Keratinocyte (primary cell): ENCODE data around the gene CTSD.

ENCODE experiments used
- CTCF ChIP-seq, 3 experiments: IDR thresholded peaks in 1 of 3; conservative IDR thresholded peaks in 1 of 3; optimal IDR thresholded peaks in 1 of 3; 2 replicates in 2 of 3; 3 replicates in 1 of 3; pipeline versions ENCODE3 to v1.5.1; 2011; ENCODE audit warnings: low read length in 3 of 3, mild to moderate bottlenecking in 3 of 3, moderate library complexity in 2 of 3, control low read depth in 1 of 3, inconsistent platforms in 1 of 3; ENCODE audit not compliant: insufficient read depth in 2 of 3; ENCODE audit errors: extremely low read depth in 1 of 3
- EZH2 ChIP-seq: IDR thresholded peaks from one replicate; pipeline ENCODE4 v1.6.1; 2012; ENCODE audit warnings: inconsistent platforms, mild to moderate bottlenecking, low read length, moderate library complexity

- TF ChIP-seq CTCF (optimal IDR thresholded peaks at IDR 0.05 in 1 of 3, IDR thresholded peaks at IDR 0.05 in 1 of 3, conservative IDR thresholded peaks at IDR 0.05 in 1 of 3; ENCODE audit: extremely low read depth in 1 of 3, insufficient read depth in 2 of 3, low read length in 3 of 3): no peak
- TF ChIP-seq EZH2: no peak
Measured at GRCh38 chr11:1810761-1811160, 47.0 kb upstream of the CTSD start.
